ENCODE data around the gene CNTNAP2. TPM values are rescaled to one million over a fixed set of nuclear protein-coding genes. Genes with fewer than 3 reads are reported as not detected.

Gene CNTNAP2
- total RNA-seq, 1 experiment from 2014 or later = 64.5 TPM

GRCh38 chr7:147990079-147990478, 1873.5 kb downstream of the CNTNAP2 start:
- DNase-seq = no peak

More at GRCh38 chr7:147990079-147990478, 1873.5 kb downstream of the CNTNAP2 start:
- Mint-ChIP-seq H3K4me1 (peaks cover 19 to 23% of the 10 kb centered on the region in 2 experiments), H3K27ac (no peak overlapping the region; a peak in 1 of 7 replicates), H3K36me3 (ENCODE audit: insufficient read depth in 1 of 3, low read depth in 3 of 3) (peaks cover 13 to 34% (median 17%) of the 10 kb centered on the region in 3 experiments), H3K9me3 (peaks cover 23 to 37% of the 10 kb centered on the region in 2 experiments), H3K27me3 (ENCODE audit: low read depth) (peaks cover 13% of the 10 kb centered on the region), H3K4me3 (no peak overlapping the region)
- Histone ChIP-seq H2AFZ (ENCODE audit: low read length) (no peak overlapping the region), H2BK12ac (ENCODE audit: insufficient read length, low read depth, low read length) (no peak overlapping the region), H3K4ac (ENCODE audit: low read depth, low read length) (no peak overlapping the region), H2BK15ac (ENCODE audit: low read depth, low read length) (no peak overlapping the region), H3K79me1 (ENCODE audit: insufficient read depth, low read depth, low read length, poor library complexity, severe bottlenecking) (no peaks in the 10 kb centered on the region), H3K9ac (ENCODE audit: extremely low read depth, insufficient read length, low read length) (no peak overlapping the region), H3K56ac (ENCODE audit: insufficient read length, low read depth, low read length) (no peak overlapping the region), H3K27me3 (ENCODE audit: insufficient read depth, low read length) (no peaks in the 10 kb centered on the region), H4K20me1 (ENCODE audit: control insufficient read depth, insufficient read depth, insufficient read length) (no peaks in the 10 kb centered on the region), H2BK5ac (ENCODE audit: insufficient read length, low read length) (no peak overlapping the region), H3K4me2 (ENCODE audit: insufficient read depth, insufficient read length, low read length) (no peak overlapping the region), H4K8ac (replicated peaks; ENCODE audit: insufficient read length, low read depth, low read length) (no peak overlapping the region), H3K23ac (ENCODE audit: insufficient read length, low read depth, low read length) (no peak overlapping the region), H4K5ac (ENCODE audit: insufficient read length, low read depth, low read length) (no peak overlapping the region), H3K27ac (ENCODE audit: insufficient read length, low read depth, low read length) (no peak overlapping the region), H2AK5ac (ENCODE audit: insufficient read length, low read length) (no peak overlapping the region), H3K79me2 (ENCODE audit: insufficient read depth, low read length) (no peaks in the 10 kb centered on the region), H4K91ac (ENCODE audit: insufficient read length, low read depth, low read length) (no peak overlapping the region), H3T11ph (ENCODE audit: low read length) (no peak overlapping the region), H3K4me1 (ENCODE audit: insufficient read depth, low read length) (no peaks in the 10 kb centered on the region; the same call in 1 of the 2 replicates), H2BK120ac (ENCODE audit: low read depth, low read length, poor library complexity, severe bottlenecking) (no peak overlapping the region), H3K9me3 (ENCODE audit: control insufficient read depth, low read depth, low read length) (peaks cover 11% of the 10 kb centered on the region), H2BK20ac (ENCODE audit: low read depth, low read length, poor library complexity, severe bottlenecking) (no peak overlapping the region), H3K23me2 (ENCODE audit: insufficient read length, low read depth, low read length, poor library complexity, severe bottlenecking) (no peaks in the 10 kb centered on the region), H3K14ac (ENCODE audit: insufficient read depth, low read length) (no peak overlapping the region), H3K18ac (ENCODE audit: insufficient read length, low read depth, low read length) (no peak overlapping the region)
- WGBS (ENCODE audit: extremely low coverage, insufficient read length, low lambda C conversion rate) = no CpG with 5 or more reads among the region's 1 CpG
- TF ChIP-seq CTCF (conservative IDR thresholded peaks at IDR 0.05) = no peak
